ENCODE data around the gene PLK5.
"Not testable (repeated sequence)": the region's sequence is repeated elsewhere in the genome, so short reads cannot be mapped to it uniquely, and the experiment has no call there.

The PLK5 gene

DNA sequence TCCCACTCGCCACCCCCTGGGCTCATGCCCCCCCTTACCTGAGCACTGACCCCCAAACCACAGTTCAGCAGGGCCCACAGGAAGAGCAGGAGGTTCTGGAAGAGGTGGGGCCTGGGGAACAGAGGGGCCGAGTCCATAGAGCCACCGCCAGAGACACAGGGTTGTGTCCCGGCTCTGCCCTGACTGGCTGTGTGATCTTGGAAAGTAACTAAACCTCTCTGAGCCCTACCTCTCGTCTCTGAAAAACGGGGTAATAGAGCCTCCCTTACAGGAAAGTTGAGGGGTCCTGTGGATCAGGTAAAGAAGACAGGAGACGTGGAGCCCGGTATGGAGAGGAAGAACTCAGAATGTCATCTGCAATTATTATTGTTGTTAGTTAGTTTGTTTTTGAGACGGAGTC, 13.1 kb upstream of the PLK5 start:
- Histone ChIP-seq H3K9me3 (ENCODE audit: control insufficient read depth, low read length) (no peaks in the 10 kb centered on the region), H3K4me1 (ENCODE audit: control insufficient read depth, insufficient read depth, low read length, poor library complexity, severe bottlenecking) (peaks cover 8% of the 10 kb centered on the region), H3K4me3 (ENCODE audit: extremely low read depth, insufficient read depth, low read length, poor library complexity, severe bottlenecking) (no peak overlapping the region), H3K36me3 (ENCODE audit: control insufficient read depth, insufficient read depth, low read length) (no peaks in the 10 kb centered on the region), H3K27ac (ENCODE audit: low read depth, low read length, severe bottlenecking) (no peak overlapping the region)
- 52 to 70% methylated on average over 7 to 8 of the region's 9 CpGs for WGBS, 2 experiments (ENCODE audit: insufficient coverage in 2 of 2)

DNA sequence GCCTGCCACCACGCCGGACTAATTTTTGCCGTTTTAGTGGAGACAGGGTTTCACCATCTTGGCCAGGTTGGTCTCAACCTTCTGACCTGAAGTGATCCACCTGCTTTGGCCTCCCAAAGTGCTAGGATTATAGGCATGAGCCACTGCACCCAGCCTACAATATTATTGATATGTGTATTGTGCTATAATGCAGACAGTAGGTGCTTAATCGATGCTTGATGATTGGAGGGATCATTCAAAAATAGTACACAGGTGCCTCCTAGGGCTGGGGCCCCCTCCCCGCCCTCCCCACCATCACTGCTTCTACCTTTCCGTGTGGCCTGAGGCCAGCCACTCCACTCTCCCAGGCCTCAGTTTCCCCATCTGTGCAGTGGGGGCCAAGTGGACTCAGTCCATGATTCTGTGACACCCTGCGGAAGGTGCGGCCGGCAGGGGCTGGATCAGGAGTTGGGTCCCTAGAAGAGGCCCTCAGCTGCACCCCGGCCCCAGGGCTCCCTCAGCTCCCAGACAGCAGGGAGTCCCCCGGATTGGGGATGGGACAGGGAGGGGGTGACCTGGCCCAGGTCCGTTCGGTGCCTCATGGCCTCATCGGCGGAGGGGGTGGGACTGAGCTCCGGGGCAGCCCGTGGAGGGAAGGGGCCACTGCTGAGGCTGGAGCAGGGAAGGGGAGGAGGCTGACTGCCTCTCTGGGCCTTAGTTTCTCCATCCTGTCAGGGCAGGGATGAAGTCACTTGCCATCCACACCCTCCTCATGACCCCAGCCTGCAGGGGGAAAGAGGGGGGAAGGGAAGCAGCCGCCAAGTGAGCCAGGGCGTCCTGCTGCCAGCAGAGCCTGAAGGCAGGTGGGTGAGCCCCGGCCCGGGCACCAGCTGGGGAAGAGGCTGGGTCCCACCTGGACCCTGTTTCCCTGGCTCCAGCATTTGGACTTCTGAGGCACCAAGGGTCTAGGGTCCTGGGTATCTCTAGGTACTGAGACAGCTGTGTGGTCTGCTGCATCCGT, 12.3 kb upstream of the PLK5 start:
- Histone ChIP-seq H3K4me1 (ENCODE audit: control insufficient read depth, insufficient read depth, low read length, poor library complexity, severe bottlenecking) (peaks cover 8% of the 10 kb centered on the region), H3K27ac (ENCODE audit: low read depth, low read length, severe bottlenecking) (no peak overlapping the region), H3K36me3 (ENCODE audit: control insufficient read depth, insufficient read depth, low read length) (no peaks in the 10 kb centered on the region), H3K9me3 (ENCODE audit: control insufficient read depth, low read length) (no peaks in the 10 kb centered on the region), H3K4me3 (ENCODE audit: extremely low read depth, insufficient read depth, low read length, poor library complexity, severe bottlenecking) (no peak overlapping the region)
- 70 to 79% methylated on average over 13 to 19 of the region's 22 CpGs for WGBS, 2 experiments (ENCODE audit: insufficient coverage in 2 of 2)

DNA sequence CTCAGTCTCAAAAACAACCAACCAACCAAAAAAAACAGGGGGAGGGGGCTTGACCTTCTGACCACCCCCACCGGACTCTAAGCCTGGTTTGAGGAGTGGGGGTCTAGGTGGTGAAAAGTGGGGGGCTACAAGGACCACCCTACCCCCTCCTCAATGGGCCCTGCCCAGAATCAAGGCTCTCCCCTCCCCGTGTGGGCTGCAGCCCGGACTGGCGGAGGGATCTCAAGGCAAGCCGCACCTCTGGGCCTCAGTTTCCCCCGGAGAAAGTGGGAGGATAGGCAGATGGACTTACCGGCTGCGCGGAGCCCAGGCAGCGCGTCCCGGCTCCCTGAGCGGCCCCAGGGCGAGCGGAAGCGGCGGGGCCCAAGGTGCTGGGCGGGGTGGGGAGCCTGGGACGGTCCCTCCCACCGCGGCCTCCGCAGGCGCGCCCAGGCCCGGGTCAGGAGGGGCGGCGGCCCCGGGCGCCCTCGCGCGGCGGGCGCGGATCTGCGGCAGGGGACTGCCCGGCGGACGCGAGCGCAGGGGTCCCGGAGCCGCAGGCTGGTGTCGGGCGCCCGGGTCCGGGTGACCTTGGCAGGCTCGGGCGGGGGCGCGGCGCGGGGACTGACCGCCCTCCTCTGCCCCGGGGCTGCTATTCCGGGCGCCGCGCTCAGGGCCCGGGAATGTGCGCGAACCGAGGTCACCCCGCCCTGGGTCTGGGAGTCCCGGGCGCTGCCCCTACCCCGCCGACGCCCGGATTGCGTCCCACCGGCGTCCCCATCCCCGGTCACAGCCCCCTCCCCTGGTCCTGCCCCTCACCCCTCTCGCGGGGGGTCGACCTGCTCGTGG, 11.0 kb upstream of the PLK5 start, which contains the start of gene ADAMTSL5:
Gene ADAMTSL5 (minus strand): TSS at position 349 of the 828 bp plus-strand sequence. CDS start 2,076 bp downstream, outside the sequence.
- H3K4me1 ChIP-seq (ENCODE audit: control insufficient read depth, insufficient read depth, low read length, poor library complexity, severe bottlenecking) = peaks cover 8% of the 10 kb centered on the region
- H3K4me3 ChIP-seq (ENCODE audit: extremely low read depth, insufficient read depth, low read length, poor library complexity, severe bottlenecking) = peak within 1 kb of the TSS; percentile 42
- H3K27ac ChIP-seq (ENCODE audit: low read depth, low read length, severe bottlenecking) = no peak within 1 kb of the TSS
- no peaks in the 10 kb centered on the region for H3K9me3 ChIP-seq (ENCODE audit: control insufficient read depth, low read length)
- 2 to 4% methylated on average over 45 to 66 of the region's 78 CpGs for WGBS, 2 experiments (ENCODE audit: insufficient coverage in 2 of 2)
- H3K36me3 ChIP-seq (ENCODE audit: control insufficient read depth, insufficient read depth, low read length) = no peaks in the 10 kb centered on the region

DNA sequence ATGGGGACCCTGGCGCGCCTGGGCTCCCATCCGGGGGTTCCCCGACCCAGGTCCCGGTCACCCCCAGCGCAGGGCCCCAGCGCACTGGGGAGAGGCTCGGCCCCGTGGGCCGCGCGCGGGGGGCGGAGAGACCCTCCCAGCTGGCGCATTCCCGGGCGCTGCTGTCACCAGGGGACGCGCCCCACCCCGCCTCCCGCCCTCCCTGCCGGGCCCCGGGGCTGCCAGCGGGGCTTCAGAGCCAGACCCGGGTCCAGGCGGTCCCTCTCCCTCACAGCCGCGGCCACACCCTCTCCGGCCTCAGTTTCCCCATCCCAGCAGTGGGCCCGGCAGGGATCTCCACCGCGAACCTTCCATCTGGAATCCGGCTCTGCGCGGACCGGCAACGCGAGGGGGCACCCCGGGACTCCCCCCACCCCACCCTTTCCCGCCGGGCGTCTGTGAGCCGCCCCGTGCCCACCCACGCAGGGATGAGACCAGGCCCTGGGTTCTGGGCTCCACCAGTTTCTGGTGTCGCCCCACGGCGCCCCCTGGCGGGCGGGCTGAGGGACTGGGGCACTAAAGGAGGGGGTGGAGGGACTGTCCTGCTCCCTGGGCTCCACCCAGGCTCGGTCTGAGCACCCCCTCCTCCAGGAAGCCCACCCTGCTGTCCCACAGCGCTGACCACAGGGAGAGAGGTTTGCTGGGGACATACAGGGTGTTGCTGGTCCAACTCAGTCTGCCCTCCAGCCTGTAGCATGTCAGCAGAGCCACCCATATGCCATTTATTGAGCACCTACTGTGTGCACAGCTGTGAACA, 10.2 kb upstream of the PLK5 start:
- no peak overlapping the region for H3K27ac ChIP-seq (ENCODE audit: low read depth, low read length, severe bottlenecking)
- peak overlapping the region; percentile 42 for H3K4me3 ChIP-seq (ENCODE audit: extremely low read depth, insufficient read depth, low read length, poor library complexity, severe bottlenecking)
- H3K9me3 ChIP-seq (ENCODE audit: control insufficient read depth, low read length) = no peaks in the 10 kb centered on the region
- H3K4me1 ChIP-seq (ENCODE audit: control insufficient read depth, insufficient read depth, low read length, poor library complexity, severe bottlenecking) = peaks cover 8% of the 10 kb centered on the region
- WGBS, 2 experiments (ENCODE audit: insufficient coverage in 2 of 2) = 13 to 17% methylated on average over 30 to 44 of the region's 52 CpGs
- H3K36me3 ChIP-seq (ENCODE audit: control insufficient read depth, insufficient read depth, low read length) = no peaks in the 10 kb centered on the region

DNA sequence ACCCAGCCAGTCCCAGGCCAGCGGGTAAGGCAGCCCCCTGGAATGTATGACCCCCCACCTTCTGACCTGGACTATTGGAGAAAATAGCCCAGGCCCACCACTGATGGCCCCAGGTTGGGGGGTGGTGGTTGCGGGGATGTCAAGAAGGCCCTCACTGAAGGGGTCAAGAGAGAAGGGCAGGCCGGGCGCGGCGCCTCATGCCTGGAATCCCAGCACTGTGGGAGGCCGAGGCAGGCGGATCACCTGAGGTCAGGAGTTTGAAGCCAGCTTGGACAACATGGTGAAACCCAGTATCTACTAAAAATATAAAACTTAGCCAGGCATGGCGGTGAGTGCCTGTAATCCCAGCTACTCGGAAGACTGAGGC, 9.6 kb upstream of the PLK5 start:
- 64 to 75% methylated on average over 9 of the region's 10 CpGs for WGBS, 2 experiments (ENCODE audit: insufficient coverage in 2 of 2)

DNA sequence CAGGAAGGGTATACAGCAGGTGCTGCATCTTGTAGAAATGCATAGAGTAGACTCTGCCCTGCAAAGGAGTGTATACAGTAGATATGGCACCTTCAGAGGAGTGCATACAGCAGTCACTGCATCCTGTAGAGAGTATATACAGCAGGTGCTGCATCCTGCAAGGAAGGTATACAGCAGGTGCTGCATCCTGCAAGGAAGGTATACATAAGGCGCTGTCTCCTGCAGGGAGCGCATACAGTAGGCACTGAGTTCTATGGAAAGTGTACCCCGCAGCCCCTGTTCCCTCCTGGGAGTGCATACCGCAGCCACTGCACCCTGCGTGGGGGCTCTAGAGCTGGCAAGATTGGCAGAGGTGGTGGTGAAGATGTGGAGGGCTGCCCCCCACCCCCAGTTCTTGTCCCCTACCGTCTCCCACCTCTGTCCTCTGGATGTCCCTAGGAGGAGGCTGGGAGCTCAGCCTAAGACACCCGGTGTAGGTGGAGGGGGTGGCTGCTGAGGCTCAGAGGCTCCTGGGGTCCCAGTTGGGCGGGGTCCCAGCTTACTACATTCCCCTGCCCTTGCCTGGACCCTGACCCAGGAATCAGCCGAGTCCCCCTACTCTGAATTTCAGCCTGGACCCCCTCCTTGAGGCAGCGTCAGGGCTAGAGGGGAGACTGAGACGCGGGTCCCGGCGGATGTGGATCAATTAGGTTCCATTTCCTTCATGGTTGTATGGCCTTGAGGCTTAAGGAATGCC, 8.7 kb upstream of the PLK5 start:
- no peaks in the 10 kb centered on the region for H3K9me3 ChIP-seq (ENCODE audit: control insufficient read depth, low read length)
- peaks cover 7% of the 10 kb centered on the region for H3K4me1 ChIP-seq (ENCODE audit: control insufficient read depth, insufficient read depth, low read length, poor library complexity, severe bottlenecking)
- H3K36me3 ChIP-seq (ENCODE audit: control insufficient read depth, insufficient read depth, low read length) = no peaks in the 10 kb centered on the region
- no peak overlapping the region for H3K4me3 ChIP-seq (ENCODE audit: extremely low read depth, insufficient read depth, low read length, poor library complexity, severe bottlenecking)
- 67 to 88% methylated on average over 5 to 8 of the region's 14 CpGs for WGBS, 2 experiments (ENCODE audit: insufficient coverage in 2 of 2)
- no peak overlapping the region for H3K27ac ChIP-seq (ENCODE audit: low read depth, low read length, severe bottlenecking)

More for the DNA sequence above, 9.6 kb upstream of the PLK5 start:
- Histone ChIP-seq H3K27ac (ENCODE audit: low read depth, low read length, severe bottlenecking) (no peak overlapping the region), H3K4me3 (ENCODE audit: extremely low read depth, insufficient read depth, low read length, poor library complexity, severe bottlenecking) (no peak overlapping the region), H3K36me3 (ENCODE audit: control insufficient read depth, insufficient read depth, low read length) (no peaks in the 10 kb centered on the region), H3K9me3 (ENCODE audit: control insufficient read depth, low read length) (no peaks in the 10 kb centered on the region), H3K4me1 (ENCODE audit: control insufficient read depth, insufficient read depth, low read length, poor library complexity, severe bottlenecking) (peaks cover 8% of the 10 kb centered on the region)

DNA sequence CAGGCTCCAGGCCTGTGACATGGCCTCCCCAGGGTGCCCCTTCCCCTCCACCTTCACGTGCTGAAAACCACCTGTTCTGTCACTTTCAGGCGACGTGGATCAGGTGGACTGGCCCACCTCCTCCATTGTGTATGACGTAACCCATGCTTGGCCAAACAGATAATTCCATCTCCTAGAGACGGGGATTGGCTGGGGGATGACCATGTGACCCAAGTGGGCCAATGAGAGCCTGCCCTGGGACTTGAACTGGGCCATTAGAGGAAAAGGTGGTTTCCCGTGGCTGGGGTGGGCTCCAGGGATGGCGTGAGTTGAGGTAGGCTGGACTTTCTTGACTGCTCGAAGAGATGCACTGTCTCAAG, 7.5 kb upstream of the PLK5 start:
- Histone ChIP-seq H3K4me3 (ENCODE audit: extremely low read depth, insufficient read depth, low read length, poor library complexity, severe bottlenecking) (no peak overlapping the region), H3K36me3 (ENCODE audit: control insufficient read depth, insufficient read depth, low read length) (no peaks in the 10 kb centered on the region), H3K27ac (ENCODE audit: low read depth, low read length, severe bottlenecking) (no peak overlapping the region), H3K9me3 (ENCODE audit: control insufficient read depth, low read length) (no peaks in the 10 kb centered on the region), H3K4me1 (ENCODE audit: control insufficient read depth, insufficient read depth, low read length, poor library complexity, severe bottlenecking) (no peaks in the 10 kb centered on the region)
- WGBS, 2 experiments (ENCODE audit: insufficient coverage in 2 of 2) = 75 to 76% methylated on average over 5 to 8 of the region's 8 CpGs

DNA sequence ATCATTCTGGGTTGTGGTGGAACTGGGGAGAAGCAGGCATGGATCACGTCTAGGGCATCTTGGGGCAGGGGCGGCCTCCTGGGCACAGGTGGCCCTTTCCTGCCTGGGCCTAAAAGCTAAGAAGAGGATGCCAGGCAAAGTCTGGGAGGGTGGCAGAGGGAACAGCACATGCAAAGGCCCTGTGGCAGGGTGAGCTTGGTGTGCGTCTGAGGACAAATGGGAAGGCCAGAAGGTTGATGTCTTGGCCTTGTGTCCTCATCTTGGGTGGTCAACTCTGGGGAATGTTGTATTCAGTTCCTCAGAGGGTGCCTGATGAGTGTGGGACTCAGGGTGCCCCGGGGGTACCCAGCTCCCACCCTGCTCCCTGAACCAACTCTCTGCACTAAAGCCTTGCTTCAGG, 5.4 kb upstream of the PLK5 start:
- Histone ChIP-seq H3K4me3 (ENCODE audit: extremely low read depth, insufficient read depth, low read length, poor library complexity, severe bottlenecking) (no peak overlapping the region), H3K4me1 (ENCODE audit: control insufficient read depth, insufficient read depth, low read length, poor library complexity, severe bottlenecking) (no peaks in the 10 kb centered on the region), H3K36me3 (ENCODE audit: control insufficient read depth, insufficient read depth, low read length) (no peaks in the 10 kb centered on the region), H3K9me3 (ENCODE audit: control insufficient read depth, low read length) (no peaks in the 10 kb centered on the region), H3K27ac (ENCODE audit: low read depth, low read length, severe bottlenecking) (no peak overlapping the region)
- WGBS, 2 experiments (ENCODE audit: insufficient coverage in 2 of 2) = 82 to 86% methylated on average over 3 to 4 of the region's 4 CpGs

DNA sequence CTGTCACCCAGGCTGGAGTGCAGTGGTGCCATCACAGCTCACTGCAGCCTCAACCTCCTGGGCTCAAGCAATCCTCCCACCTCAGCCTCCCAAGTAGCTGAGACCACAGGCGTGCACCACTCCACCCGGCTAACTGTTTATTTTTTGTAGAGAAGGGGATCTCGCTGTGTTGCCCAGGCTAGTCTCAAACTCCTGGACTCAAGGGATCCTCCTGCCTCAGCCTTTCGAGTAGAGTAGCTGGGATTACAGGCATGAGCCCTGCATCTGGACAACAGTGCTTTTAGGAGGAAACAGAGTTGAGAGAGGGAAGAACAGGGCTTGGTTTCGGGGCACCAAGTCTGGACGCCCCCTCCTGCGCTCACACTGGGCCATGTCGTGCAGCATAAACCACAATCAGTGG, 4.1 kb upstream of the PLK5 start:
- not testable (repeated sequence) for H3K4me3 ChIP-seq (ENCODE audit: extremely low read depth, insufficient read depth, low read length, poor library complexity, severe bottlenecking); H3K9me3 ChIP-seq (ENCODE audit: control insufficient read depth, low read length); H3K4me1 ChIP-seq (ENCODE audit: control insufficient read depth, insufficient read depth, low read length, poor library complexity, severe bottlenecking); H3K27ac ChIP-seq (ENCODE audit: low read depth, low read length, severe bottlenecking); H3K36me3 ChIP-seq (ENCODE audit: control insufficient read depth, insufficient read depth, low read length)
- WGBS, 2 experiments (ENCODE audit: insufficient coverage in 2 of 2) = 75 to 87% methylated on average over 6 to 7 of the region's 8 CpGs

All from mesodermal cell (in vitro differentiated cells).